Islet of Langerhans (tissue), 1 donor: ENCODE measurements around the gene PRR14.

Source experiments
- FAIRE-seq: peaks from one replicate; lab custom pipeline; 2011; peaks lifted over from hg19 to GRCh38; lab: Jason Lieb, UNC

The PRR14 gene

GRCh38 chr16:30650369-30651123, at the start of gene PRR14:
PRR14 (plus strand) TSS chr16:30650960; CDS start chr16:30651646, 686 bp downstream.
- FAIRE-seq, result peak; percentile 91

DNA sequence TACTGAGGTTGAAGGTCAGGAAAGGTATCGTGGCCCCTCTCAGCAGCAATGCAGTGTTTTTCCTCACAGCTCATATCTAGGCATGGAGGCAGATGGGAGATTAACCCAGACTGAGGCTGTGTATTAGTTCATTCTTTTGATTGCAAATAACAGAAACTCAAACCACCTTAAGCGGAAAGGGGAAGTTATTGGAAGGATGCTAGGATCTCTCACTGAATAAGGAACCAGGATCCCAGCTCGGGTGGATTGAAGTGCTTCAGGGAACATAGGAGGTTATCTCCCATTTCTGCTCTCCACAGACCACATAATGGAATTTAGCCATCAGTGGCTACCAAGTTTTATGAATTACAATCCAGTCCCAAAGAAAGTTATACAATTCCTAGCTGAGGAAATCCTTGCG, 48.8 kb upstream of the PRR14 start:
- FAIRE-seq, result no peak

GRCh38 chr16:30602616-30603277, 48.0 kb upstream of the PRR14 start:
- FAIRE-seq, result no peak

DNA sequence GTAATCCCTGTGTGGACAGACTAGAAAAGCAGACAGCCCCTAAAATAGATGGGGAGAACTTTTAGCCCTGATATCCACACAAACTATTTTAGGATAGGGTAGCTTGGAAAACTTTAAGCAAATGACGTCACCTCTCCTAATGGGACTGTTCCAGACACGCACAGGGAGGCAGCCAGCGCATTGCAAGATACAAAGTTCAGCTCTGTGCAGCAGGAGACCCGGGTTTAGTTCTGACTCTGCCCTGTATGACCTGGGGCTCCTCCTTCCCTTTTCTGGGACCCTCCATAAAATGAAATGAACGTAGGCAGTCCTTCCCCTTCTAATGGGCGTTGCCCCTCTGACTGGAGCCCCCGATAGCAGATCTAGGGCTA, 46.8 kb upstream of the PRR14 start:
- no peak for FAIRE-seq

- no peak for FAIRE-seq
Measured at GRCh38 chr16:30604316-30604947, 46.3 kb upstream of the PRR14 start.

- FAIRE-seq, result no peak
Measured at GRCh38 chr16:30605158-30605557, 45.6 kb upstream of the PRR14 start.

DNA sequence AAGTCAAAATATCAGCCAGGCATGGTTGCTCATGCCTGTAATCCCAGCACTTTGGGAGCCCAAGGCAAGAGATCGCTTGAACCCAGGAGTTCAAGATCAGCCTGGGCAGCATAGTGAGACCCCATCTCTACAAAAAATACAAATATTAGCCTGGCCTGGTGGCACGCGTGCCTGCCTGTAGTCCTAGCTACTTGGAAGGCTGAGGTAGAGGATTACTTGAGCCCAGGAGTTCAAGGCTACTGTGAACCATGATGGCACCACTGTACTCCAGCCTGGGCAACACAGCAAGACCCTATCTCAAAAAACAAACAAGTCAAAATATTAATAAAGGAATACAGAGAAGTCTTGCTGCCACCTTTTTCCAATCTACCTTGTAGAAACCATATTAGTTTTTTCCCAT, 44.8 kb upstream of the PRR14 start:
- no peak for FAIRE-seq

DNA sequence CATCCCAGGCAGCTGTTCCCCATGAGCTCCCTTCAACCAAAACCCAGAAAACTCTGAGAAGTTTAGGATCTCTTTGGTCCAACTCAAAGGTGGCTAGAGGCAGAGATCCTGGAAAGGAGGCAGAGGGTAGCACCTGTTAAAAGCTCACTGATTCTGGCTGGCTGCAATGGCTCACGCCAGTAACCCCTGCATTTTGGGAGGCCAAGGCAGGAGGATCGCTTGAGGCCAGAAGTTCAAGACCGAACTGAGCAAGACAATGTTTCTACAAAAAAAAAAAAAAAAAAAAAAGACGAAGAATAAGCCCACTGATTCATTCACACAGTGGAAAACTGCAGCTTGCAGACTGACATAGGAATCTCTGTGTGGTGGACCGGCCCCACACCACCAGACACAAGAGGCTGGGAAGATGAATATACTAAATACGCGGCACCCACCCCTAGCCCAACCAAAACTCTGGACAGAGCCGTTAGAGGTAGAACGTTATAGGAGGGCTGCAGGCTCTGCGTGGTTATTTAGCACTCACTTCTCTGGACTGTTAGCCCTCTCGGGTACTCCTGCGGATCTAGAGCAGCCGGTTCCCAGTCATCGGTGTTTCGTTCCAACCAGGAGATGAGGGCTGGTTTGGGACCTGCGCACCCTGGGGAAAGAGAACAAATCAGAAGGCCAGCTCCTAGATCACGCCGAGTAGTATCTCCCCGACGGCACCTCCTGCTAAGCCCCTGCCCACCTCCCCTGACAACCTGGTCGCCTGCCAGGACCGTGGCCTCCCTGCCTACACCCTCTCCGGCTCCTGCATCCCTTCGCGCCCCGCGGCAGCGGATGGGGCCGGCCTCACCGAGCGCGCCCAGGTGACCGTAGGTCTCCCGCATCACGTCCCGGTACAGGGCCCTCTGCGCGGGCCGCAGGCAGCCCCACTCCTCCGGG, 41.5 kb upstream of the PRR14 start:
- FAIRE-seq, result no peak

GRCh38 chr16:30609926-30610839, 40.6 kb upstream of the PRR14 start, which contains the start of gene ZNF689:
ZNF689 (minus strand) TSS chr16:30610389; CDS start chr16:30610041, 348 bp downstream.
- peak; percentile 74 for FAIRE-seq

- no peak for FAIRE-seq
Measured at GRCh38 chr16:30615358-30616091, 35.2 kb upstream of the PRR14 start.

- FAIRE-seq, result no peak
Measured at GRCh38 chr16:30619202-30619601, 31.6 kb upstream of the PRR14 start.

DNA sequence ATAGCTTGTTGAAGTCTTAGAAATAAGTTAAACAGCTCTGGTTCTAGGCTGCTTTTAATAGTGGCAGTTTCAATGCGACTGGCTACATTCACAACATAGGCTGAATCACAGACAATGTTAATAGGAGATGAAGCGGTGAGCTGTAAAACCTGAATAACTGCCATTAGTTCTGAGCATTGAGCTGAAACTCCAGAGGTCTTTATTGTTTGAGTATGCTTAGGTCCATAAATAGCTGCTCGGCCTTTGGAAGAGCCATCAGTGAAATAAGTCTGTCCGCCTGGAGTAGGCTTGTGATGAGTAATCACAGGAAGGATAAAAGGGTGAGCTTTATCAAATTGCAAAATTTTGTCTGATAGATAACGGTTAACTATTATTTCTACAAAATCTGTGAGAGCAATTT, 31.1 kb upstream of the PRR14 start:
- FAIRE-seq, result no peak

DNA sequence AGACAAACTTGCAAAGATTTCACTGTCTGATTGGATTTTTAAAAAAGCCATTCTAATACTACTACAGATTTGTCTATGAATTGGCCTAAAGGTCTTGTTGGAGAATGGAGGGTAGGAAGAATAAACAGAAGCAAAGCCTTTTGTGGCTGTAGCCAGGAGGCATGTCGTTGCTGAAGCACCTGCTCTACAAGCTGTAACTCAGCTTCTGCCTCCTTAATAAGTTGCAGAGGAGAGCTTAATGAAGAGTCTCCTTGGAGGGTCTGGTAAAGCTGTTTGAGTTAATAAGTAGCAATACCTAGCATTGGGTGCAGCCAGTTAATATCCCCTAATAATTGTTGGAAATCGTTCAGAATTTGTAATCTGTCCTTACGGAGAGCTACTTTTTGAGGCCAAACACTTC, 30.6 kb upstream of the PRR14 start:
- FAIRE-seq, result no peak

- FAIRE-seq, result no peak
Measured at GRCh38 chr16:30621765-30622164, 29.0 kb upstream of the PRR14 start.

DNA sequence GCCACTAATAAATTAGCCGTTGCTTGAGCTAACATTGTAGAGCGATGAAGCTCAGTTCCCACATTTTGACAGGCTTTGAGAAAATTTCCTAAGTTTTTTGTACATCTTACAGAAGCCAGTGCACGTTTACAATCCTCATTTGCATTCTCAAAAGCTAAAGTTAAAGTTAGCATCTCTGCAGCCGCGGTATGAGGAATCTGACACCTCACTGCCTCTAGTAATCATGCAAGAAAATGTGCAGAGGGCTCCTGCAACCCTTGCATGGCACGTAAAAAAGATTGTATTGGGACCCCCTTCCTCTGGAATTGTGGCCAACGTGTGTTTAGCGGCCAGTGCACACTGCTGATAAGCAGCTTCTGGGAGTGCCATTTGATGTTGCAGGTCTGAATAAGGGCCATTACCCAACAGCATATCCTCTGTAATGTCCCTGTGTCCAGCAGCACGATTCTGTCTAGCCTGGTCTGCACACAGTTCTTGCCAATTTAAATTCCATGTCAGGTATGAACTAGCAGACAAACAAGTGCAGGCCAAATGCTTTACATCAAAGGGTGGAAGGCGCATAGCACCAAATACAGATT, 28.2 kb upstream of the PRR14 start:
- FAIRE-seq, result no peak

DNA sequence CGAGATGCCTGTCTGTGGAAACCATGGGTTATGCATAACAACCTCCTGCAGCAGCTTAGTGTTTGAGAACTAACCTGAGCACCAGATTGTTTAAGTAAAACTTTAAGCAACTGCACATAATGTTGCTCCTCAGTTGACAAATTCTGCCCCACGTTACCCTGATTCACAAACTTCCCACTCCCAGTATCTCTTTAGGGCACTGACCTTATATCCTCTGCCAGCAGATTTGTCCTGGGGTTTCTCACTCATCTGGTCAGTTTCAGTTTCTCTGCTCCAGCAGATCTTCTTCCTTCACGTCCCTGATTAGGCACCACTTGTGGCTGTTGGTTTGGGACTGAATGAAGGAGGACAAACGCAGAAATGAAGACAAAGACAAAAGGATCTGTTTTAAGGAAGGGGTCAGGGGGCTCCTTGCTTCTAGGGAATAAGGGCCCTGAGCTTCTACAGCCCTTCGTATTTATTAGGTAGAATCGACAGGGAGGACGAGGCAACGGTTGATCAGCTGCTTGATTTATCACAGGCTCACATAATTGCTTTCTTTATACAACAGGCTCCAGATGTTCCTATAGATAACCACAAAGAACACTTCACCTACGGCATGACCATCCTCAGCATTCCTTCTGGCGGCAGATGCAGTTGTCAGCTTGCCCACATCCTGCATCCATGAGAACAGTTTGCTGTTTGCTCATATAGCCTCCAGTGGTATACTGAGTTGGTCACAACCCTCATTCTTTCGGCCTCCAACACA, 27.1 kb upstream of the PRR14 start:
- FAIRE-seq, result no peak

DNA sequence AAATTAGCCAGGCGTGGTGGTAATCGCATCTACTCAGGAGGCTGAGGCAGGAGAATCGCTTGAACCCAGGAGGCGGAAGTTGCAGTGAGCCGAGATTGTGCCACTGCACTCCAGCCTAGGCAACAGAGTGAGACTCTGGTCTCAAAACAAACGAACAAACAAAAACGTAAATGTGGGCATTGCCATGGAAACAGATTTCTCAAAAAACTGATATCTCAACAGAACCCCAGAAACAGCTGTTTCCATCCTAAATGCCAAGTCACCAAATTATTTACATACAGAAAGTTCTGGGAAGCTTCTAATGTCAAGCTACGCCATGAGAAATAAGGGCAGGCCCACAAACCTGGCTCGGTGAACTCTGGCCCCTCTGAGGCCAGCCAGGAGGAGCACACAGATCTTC, 24.5 kb upstream of the PRR14 start:
- FAIRE-seq, result no peak

DNA sequence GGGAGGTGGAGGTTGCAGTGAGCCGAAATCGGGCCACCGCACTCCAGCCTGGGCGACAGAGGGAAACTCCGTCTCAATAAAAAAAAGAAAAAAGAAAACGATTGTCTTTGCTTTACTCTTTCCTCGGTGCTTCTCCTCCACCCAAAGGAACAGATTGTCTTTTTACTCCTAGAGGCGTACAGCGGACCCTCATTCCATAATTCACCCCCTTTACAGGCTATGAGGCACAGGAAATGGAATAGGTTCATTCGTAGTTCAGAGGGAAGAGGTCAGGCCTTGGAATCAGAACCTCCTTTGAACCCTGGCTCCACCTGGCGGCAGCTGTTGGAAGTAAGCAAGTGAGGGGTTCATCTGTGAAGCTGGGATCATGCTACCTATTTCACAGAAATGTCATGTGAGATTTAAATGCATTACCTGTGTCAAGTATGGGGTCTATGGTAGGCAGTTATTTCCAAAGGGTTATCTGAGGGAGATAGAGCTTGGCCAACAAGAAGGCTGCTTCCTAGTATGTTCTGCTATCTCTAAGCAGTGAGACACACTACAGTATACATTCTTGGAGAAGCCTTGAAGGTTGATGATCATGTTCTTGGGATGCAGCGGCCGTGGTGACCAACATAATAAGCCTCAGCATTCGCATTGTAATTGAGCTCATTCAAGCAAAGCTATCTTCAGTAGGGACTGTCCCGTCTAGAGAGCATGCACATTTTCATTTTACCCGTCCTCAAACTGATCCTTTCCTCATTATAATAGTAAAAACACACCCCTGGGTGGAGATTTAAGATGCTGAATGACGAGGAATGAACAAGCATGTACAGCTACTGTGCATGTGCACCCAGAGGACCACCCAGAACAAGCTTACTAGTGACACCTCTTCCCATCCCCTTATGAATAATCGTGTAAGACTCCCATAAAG, 21.9 kb upstream of the PRR14 start:
- FAIRE-seq, result no peak
